ENCODE results near the gene MMEL1.
A peak's percentile ranks its signal among the peaks of the same experiment; 100 is the strongest.

Gene MMEL1

DNA sequence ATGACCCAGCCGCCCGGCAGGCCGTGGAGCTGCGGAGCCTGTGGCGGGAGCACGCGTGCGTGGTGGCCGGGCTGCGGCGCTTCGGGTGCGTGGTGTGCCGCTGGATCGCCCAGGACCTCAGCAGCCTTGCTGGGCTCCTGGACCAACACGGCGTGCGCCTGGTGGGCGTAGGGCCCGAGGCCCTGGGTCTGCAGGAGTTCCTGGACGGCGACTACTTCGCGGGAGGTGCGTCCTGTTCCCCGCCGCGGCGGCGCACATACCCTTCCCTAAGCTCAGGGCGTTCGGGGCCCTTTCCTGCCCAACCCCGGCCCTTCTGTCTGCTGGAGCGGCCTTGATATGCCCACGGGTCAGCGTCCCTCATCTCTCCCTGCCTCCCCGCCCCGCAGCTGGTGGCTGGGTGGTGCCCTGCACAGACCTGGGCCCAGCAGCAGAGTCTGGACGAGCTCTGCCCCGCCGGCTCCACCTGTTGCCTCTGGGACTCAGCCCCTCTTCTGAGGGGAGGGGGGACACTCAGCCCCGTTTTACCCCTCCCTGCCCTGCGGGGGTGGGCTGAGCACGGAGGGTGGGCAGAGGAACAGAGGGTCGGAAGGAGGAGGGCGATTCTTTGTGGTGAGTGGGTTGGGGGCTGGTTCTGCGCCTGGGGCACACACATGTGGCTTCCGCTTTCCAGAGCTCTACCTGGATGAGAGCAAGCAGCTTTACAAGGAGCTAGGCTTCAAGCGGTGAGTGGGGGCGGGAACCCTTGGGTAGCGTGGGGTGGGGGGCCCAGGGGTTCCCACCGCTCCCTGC, 45.6 kb downstream of the MMEL1 start:
- Histone ChIP-seq H3K36me3 (replicated peaks; ENCODE audit: insufficient read depth, low read length) (no peaks in the 10 kb centered on the region), H3K4me1 (ENCODE audit: low read length) (peaks cover 5% of the 10 kb centered on the region; the same call in 1 of the 2 replicates), H3K9ac (ENCODE audit: low read length) (peak overlapping the region; percentile 21; the same call in 1 of the 2 replicates), H3K27me3 (replicated peaks; ENCODE audit: insufficient read depth, low read length) (peaks cover 43% of the 10 kb centered on the region), H2AFZ (ENCODE audit: low read length) (peak overlapping the region; percentile 81), H4K20me1 (ENCODE audit: insufficient read depth, low read length) (no peaks in the 10 kb centered on the region), H3K4me2 (ENCODE audit: low read depth, low read length) (peak overlapping the region; percentile 82), H3K9me2 (replicated peaks; ENCODE audit: insufficient read depth, low read length) (no peaks in the 10 kb centered on the region), H3K27ac (ENCODE audit: low read length) (no peak overlapping the region), H3K9me3 (replicated peaks; ENCODE audit: insufficient read depth, low read length) (no peaks in the 10 kb centered on the region), H3F3A (ENCODE audit: insufficient read depth, low read length) (0 out of 2 replicates have a peak, but pooled peaks cover 4% of the 10 kb centered on the region), H3K4me3 (ENCODE audit: low read length) (peak overlapping the region; percentile 76), H3K79me2 (ENCODE audit: low read length) (no peaks in the 10 kb centered on the region)
- DNase-seq: peak; percentile 11
- TF ChIP-seq EZH2phosphoT487 (IDR thresholded peaks at IDR 0.05; ENCODE audit: low read length) (no peak), EZH2 (optimal IDR thresholded peaks at IDR 0.05; ENCODE audit: low read depth, low read length) (no peak)
- TF ChIP-seq, protein P1, sequence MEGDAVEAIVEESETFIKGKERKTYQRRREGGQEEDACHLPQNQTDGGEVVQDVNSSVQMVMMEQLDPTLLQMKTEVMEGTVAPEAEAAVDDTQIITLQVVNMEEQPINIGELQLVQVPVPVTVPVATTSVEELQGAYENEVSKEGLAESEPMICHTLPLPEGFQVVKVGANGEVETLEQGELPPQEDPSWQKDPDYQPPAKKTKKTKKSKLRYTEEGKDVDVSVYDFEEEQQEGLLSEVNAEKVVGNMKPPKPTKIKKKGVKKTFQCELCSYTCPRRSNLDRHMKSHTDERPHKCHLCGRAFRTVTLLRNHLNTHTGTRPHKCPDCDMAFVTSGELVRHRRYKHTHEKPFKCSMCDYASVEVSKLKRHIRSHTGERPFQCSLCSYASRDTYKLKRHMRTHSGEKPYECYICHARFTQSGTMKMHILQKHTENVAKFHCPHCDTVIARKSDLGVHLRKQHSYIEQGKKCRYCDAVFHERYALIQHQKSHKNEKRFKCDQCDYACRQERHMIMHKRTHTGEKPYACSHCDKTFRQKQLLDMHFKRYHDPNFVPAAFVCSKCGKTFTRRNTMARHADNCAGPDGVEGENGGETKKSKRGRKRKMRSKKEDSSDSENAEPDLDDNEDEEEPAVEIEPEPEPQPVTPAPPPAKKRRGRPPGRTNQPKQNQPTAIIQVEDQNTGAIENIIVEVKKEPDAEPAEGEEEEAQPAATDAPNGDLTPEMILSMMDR (IDR thresholded peaks at IDR 0.05; ENCODE audit: low read length): no peak

DNA sequence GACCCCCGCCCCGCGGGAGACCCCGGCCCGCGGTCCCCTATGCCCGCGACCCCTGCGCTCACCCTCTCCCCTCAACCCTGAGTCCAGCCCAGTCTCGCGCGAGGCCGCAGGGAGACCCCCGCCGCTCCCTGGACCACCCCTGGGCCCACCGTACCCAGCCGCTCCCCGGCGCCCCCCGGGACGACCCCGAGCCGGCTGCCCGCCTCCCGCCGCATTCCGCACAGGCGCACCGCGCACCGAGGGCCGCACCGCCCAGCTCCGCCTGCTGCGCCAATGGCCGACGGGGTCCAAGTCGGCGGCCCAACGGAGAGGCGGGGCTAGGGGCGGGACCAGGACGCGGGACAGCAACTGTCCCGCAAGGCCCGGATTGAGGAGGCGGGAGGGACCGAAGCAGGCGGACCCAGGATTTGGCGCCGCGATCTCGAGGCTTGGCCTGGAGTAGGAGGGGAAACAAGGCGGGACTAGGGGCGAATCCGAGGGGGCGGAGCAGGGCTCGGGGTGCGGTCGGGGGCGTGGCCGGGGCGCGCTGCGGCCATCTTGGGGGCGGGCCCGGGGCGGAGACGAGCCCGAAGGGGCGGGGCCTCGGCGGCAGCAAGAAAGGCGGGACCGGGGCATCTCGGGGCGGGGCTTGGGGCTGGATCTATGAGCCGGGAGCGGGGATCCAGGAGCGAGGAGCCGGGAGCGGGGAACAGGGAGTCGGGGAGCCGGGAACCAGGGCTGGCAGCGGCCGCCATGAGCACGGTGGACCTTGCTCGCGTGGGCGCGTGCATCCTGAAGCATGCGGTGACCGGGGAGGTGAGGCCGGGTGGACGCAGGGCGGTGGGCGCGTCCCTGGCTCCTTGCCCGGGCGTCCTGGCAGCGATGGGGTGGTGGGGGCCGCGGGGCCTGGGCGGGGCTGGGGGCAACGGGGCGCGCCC, 46.4 kb downstream of the MMEL1 start, which contains the start of gene PRXL2B:
PRXL2B (plus strand) TSS at position 624 of the 917 bp plus-strand sequence; CDS start at position 733, 109 bp downstream.
- Histone ChIP-seq H3K27ac (ENCODE audit: low read length) (peak within 1 kb of the TSS; percentile 65; the same call in 1 of the 2 replicates), H2AFZ (ENCODE audit: low read length) (peak within 1 kb of the TSS; percentile 81), H3K27me3 (replicated peaks; ENCODE audit: insufficient read depth, low read length) (peaks cover 51% of the 10 kb centered on the region), H3K79me2 (ENCODE audit: low read length) (no peaks in the 10 kb centered on the region), H3F3A (ENCODE audit: insufficient read depth, low read length) (0 out of 2 replicates have a peak, but pooled peaks cover 4% of the 10 kb centered on the region), H3K9me3 (replicated peaks; ENCODE audit: insufficient read depth, low read length) (no peaks in the 10 kb centered on the region), H3K36me3 (replicated peaks; ENCODE audit: insufficient read depth, low read length) (no peaks in the 10 kb centered on the region), H3K4me3 (ENCODE audit: low read length) (peak within 1 kb of the TSS; percentile 76), H3K4me1 (ENCODE audit: low read length) (peaks cover 5% of the 10 kb centered on the region; the same call in 1 of the 2 replicates), H3K9ac (ENCODE audit: low read length) (peak within 1 kb of the TSS; percentile 62), H4K20me1 (ENCODE audit: insufficient read depth, low read length) (no peaks in the 10 kb centered on the region), H3K4me2 (ENCODE audit: low read depth, low read length) (peak within 1 kb of the TSS; percentile 82), H3K9me2 (replicated peaks; ENCODE audit: insufficient read depth, low read length) (no peaks in the 10 kb centered on the region)
- peak; percentile 97 for DNase-seq
- TF ChIP-seq EZH2phosphoT487 (IDR thresholded peaks at IDR 0.05; ENCODE audit: low read length) (no peak), EZH2 (optimal IDR thresholded peaks at IDR 0.05; ENCODE audit: low read depth, low read length) (no peak)
- TF ChIP-seq, protein P1 (IDR thresholded peaks at IDR 0.05; ENCODE audit: low read length): no peak

DNA sequence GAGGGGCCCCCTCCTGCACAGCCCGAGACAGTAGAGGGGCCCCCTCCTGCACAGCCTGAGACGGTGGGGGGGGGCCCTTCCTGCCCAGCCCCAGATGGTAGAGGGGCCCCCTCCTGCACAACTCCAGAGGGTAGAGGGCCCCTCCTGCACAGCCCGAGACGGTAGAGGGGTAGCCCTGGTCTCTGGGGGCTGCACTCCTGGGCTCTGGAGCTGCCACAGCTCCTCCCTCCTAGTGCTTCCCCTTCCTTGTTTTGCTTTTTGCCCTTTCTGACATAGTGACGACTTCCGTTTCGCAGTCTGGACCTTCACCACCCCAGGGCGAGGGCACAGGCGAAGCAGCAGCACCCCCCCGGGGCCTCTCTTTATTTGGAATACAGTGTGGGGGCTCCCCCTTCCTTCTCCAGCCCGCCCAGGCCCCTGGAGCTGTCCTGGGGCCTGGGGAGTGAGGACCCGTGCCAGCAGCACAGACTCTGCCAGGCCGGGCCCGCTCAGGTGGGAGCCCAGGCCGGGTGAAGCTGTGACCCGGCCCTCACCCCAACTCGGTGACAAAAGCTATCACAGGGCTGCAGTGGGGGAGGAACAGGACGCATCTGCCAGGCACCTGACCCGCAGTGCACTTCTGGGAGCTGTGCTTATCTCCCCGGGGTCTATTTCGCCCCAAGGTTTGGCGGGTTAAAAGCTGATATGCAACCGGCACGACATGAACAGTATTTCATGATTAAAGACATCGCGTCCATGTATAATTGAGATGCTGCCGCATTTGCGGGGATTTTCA, 47.3 kb downstream of the MMEL1 start:
- Histone ChIP-seq H3K9me2 (replicated peaks; ENCODE audit: insufficient read depth, low read length) (no peaks in the 10 kb centered on the region), H3K9me3 (replicated peaks; ENCODE audit: insufficient read depth, low read length) (no peaks in the 10 kb centered on the region), H3K4me3 (ENCODE audit: low read length) (peak overlapping the region; percentile 76), H3K4me1 (ENCODE audit: low read length) (peaks cover 5% of the 10 kb centered on the region; the same call in 1 of the 2 replicates), H4K20me1 (ENCODE audit: insufficient read depth, low read length) (no peaks in the 10 kb centered on the region), H3K27ac (ENCODE audit: low read length) (peak overlapping the region; percentile 65; the same call in 1 of the 2 replicates), H3K4me2 (ENCODE audit: low read depth, low read length) (peak overlapping the region; percentile 65), H3K36me3 (replicated peaks; ENCODE audit: insufficient read depth, low read length) (no peaks in the 10 kb centered on the region), H3K27me3 (replicated peaks; ENCODE audit: insufficient read depth, low read length) (peaks cover 51% of the 10 kb centered on the region), H3F3A (ENCODE audit: insufficient read depth, low read length) (0 out of 2 replicates have a peak, but pooled peaks cover 4% of the 10 kb centered on the region), H2AFZ (ENCODE audit: low read length) (peak overlapping the region; percentile 31; the same call in 1 of the 2 replicates), H3K9ac (ENCODE audit: low read length) (peak overlapping the region; percentile 62), H3K79me2 (ENCODE audit: low read length) (no peaks in the 10 kb centered on the region)
- DNase-seq: peak; percentile 68
- TF ChIP-seq EZH2phosphoT487 (IDR thresholded peaks at IDR 0.05; ENCODE audit: low read length): no peak
- no peak for TF ChIP-seq EZH2 (optimal IDR thresholded peaks at IDR 0.05; ENCODE audit: low read depth, low read length)
- TF ChIP-seq, protein P1 (IDR thresholded peaks at IDR 0.05; ENCODE audit: low read length): no peak
